NB4 (cell line): ENCODE data around the gene AKT3.

Source experiments
- DNase-seq: peaks from one replicate; pipeline ENCODE4 v3.0.0; 2010; ENCODE audit warnings: low read depth
- H3K4me3 ChIP-seq: one replicate; pipeline ENCODE4 v1.5.1; 2011; ENCODE audit warnings: mild to moderate bottlenecking, low read depth, low read length, moderate library complexity
- CTCF ChIP-seq: IDR thresholded peaks from one replicate; pipeline ENCODE4 v1.5.1; 2012; ENCODE audit warnings: low read depth, low read length
- MAX ChIP-seq: IDR thresholded peaks from 2 replicates; pipeline ENCODE4 v1.6.1; 2011; ENCODE audit warnings: low read depth, low read length
- MYC ChIP-seq: IDR thresholded peaks from 2 replicates; pipeline ENCODE4 v1.6.1; 2011; ENCODE audit warnings: low read depth, low read length
- POLR2A ChIP-seq: IDR thresholded peaks from 2 replicates; pipeline ENCODE4 v1.6.1; 2011; ENCODE audit warnings: mild to moderate bottlenecking; ENCODE audit not compliant: insufficient read length; ENCODE audit errors: extremely low read depth

AKT3 gene

GRCh38 chr1:243765676-243766075, 84.4 kb downstream of the AKT3 start:
- H3K4me3 ChIP-seq, result no peak overlapping the region
- DNase-seq, result no peak
- TF ChIP-seq MAX (no peak), CTCF (no peak), MYC (no peak), POLR2A (no peak)

- no peak for DNase-seq
- no peak overlapping the region for H3K4me3 ChIP-seq
- TF ChIP-seq POLR2A (no peak), CTCF (no peak), MYC (no peak), MAX (no peak)
Measured at GRCh38 chr1:243763806-243764205, 86.2 kb downstream of the AKT3 start.

GRCh38 chr1:243758647-243759046, 91.4 kb downstream of the AKT3 start:
- no peak for TF ChIP-seq MYC
- TF ChIP-seq MAX, result no peak
- no peak for TF ChIP-seq CTCF
- no peak for TF ChIP-seq POLR2A
- H3K4me3 ChIP-seq, result no peak overlapping the region

GRCh38 chr1:243756529-243756928, 93.5 kb downstream of the AKT3 start:
- TF ChIP-seq MAX (no peak), POLR2A (no peak), MYC (no peak), CTCF (no peak)
- no peak overlapping the region for H3K4me3 ChIP-seq
- no peak for DNase-seq

More at GRCh38 chr1:243758647-243759046, 91.4 kb downstream of the AKT3 start:
- DNase-seq, result no peak

GRCh38 chr1:243754348-243754747, 95.7 kb downstream of the AKT3 start:
- TF ChIP-seq MAX (no peak), CTCF (no peak), POLR2A (no peak), MYC (no peak)
- no peak overlapping the region for H3K4me3 ChIP-seq
- DNase-seq, result no peak

- no peak for TF ChIP-seq MAX
- TF ChIP-seq POLR2A, result no peak
- no peak for TF ChIP-seq MYC
- no peak for TF ChIP-seq CTCF
- DNase-seq, result no peak
- no peak overlapping the region for H3K4me3 ChIP-seq
Measured at GRCh38 chr1:243751506-243751905, 98.5 kb downstream of the AKT3 start.
